Measurements from ENCODE around the gene LYZL6. TPM values are rescaled to one million over a fixed set of nuclear protein-coding genes. Genes with fewer than 3 reads are reported as not detected.

The LYZL6 gene
- total and polyA plus RNA-seq, 3 donors from 2014 or later = 22.9 to 82.6 (median 38.7) TPM

GRCh38 chr17:35914354-35914753 lies 29.2 kb downstream of the LYZL6 start:
- WGBS, 2 donors = 90% methylated on average over 1 of the region's 1 CpG; no CpG with 5 or more reads in 1 of the 2 donors
- Histone ChIP-seq H3K9me3 (no peaks in the 10 kb centered on the region), H3K4me3 (no peak overlapping the region), H3K36me3 (ENCODE audit: low read depth, missing control alignments) (no peaks in the 10 kb centered on the region), H3K27ac (no peak overlapping the region), H3K4me1 (no peaks in the 10 kb centered on the region), H3K27me3 (no peaks in the 10 kb centered on the region)
- TF ChIP-seq POLR2A (IDR thresholded peaks at IDR 0.05) (no peak), CTCF (IDR thresholded peaks at IDR 0.05) (no peak)
- no peak for DNase-seq
- intact Hi-C loops (cut with DNase I; ENCODE audit: low total_unique reads) = no loop called here

GRCh38 chr17:35913609-35914008 lies 29.9 kb downstream of the LYZL6 start:
- Histone ChIP-seq H3K27me3 (no peaks in the 10 kb centered on the region), H3K4me1 (no peaks in the 10 kb centered on the region), H3K9me3 (no peaks in the 10 kb centered on the region), H3K27ac (no peak overlapping the region), H3K36me3 (ENCODE audit: low read depth, missing control alignments) (no peaks in the 10 kb centered on the region), H3K4me3 (no peak overlapping the region)
- 90 to 94% methylated on average over 4 of the region's 4 CpGs for WGBS, 2 donors
- intact Hi-C loops (cut with DNase I; ENCODE audit: low total_unique reads) = no loop called here
- DNase-seq = no peak
- TF ChIP-seq POLR2A (IDR thresholded peaks at IDR 0.05) = no peak
- TF ChIP-seq CTCF (IDR thresholded peaks at IDR 0.05) = no peak

- Histone ChIP-seq H3K36me3 (ENCODE audit: low read depth, missing control alignments) (no peaks in the 10 kb centered on the region), H3K27me3 (no peaks in the 10 kb centered on the region), H3K4me3 (no peak overlapping the region), H3K4me1 (no peaks in the 10 kb centered on the region), H3K27ac (no peak overlapping the region), H3K9me3 (no peaks in the 10 kb centered on the region)
- WGBS, 2 donors = 86 to 90% methylated on average over 2 of the region's 2 CpGs
- intact Hi-C loops (cut with DNase I; ENCODE audit: low total_unique reads) = no loop called here
- DNase-seq = no peak
- no peak for TF ChIP-seq POLR2A (IDR thresholded peaks at IDR 0.05)
- no peak for TF ChIP-seq CTCF (IDR thresholded peaks at IDR 0.05)
Measured at GRCh38 chr17:35912942-35913341, 30.6 kb downstream of the LYZL6 start.

GRCh38 chr17:35912339-35912912 lies 31.1 kb downstream of the LYZL6 start:
- Histone ChIP-seq H3K4me1 (no peaks in the 10 kb centered on the region), H3K4me3 (no peak overlapping the region), H3K36me3 (ENCODE audit: low read depth, missing control alignments) (no peaks in the 10 kb centered on the region), H3K9me3 (no peaks in the 10 kb centered on the region), H3K27ac (no peak overlapping the region), H3K27me3 (no peaks in the 10 kb centered on the region)
- no peak for DNase-seq
- no peak for TF ChIP-seq CTCF (IDR thresholded peaks at IDR 0.05)
- 98 to 100% methylated on average over 3 of the region's 3 CpGs for WGBS, 2 donors
- intact Hi-C loops (cut with DNase I; ENCODE audit: low total_unique reads) = no loop called here

- no peak for DNase-seq
- Histone ChIP-seq H3K4me1 (no peaks in the 10 kb centered on the region), H3K36me3 (ENCODE audit: low read depth, missing control alignments) (no peaks in the 10 kb centered on the region), H3K9me3 (no peaks in the 10 kb centered on the region), H3K4me3 (no peak overlapping the region), H3K27ac (no peak overlapping the region), H3K27me3 (no peaks in the 10 kb centered on the region)
- intact Hi-C loops (cut with DNase I; ENCODE audit: low total_unique reads) = no loop called here
- TF ChIP-seq CTCF (IDR thresholded peaks at IDR 0.05) (no peak), POLR2A (IDR thresholded peaks at IDR 0.05) (no peak)
- WGBS, 2 donors = 87 to 91% methylated on average over 3 of the region's 3 CpGs
Measured at GRCh38 chr17:35909408-35909807, 34.1 kb downstream of the LYZL6 start.

Data from testis (tissue), 3 donors.